ENCODE measurements around the gene PGM2L1. TPM values are rescaled to one million over a fixed set of nuclear protein-coding genes. Genes with fewer than 3 reads are reported as not detected.

PGM2L1 gene
- total RNA-seq, 3 donors from 2014 or later, result 2.1 to 13.5 (median 6.6) TPM

DNA sequence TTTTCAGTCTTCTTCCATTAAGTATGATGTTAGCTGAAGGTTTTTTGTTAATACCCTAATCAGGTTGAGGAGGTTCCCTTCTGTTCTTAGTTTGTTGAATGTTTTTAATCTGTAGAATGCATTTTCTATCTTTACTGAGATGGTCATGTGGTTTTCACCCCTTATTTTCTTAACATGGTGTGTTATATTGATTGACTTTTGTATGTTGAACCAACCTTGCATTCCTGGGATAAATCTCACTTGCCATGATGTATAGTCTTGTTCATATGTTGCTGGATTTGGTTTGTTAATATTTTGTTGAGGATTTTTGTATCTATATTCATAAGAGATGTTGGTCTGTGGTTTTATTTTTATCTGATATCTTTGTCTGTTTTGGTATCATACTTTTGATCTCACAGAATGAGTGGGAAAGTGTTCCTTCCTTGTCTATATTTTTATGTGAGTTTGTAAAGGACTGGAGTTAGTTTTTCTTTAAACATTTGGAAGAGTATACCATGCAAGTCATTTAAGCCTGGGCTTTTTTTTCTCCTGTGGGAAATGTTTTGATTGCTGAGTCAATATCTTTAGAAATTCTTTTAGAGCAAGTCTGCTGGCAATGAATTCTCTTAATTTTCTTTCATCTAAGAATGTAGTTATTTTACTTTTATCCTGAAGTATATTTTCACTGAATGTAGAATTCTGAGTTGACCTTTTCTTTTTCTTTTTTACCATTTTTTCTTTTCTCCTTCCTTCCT, 81.3 kb downstream of the PGM2L1 start:
- Histone ChIP-seq H3K27ac (no peak overlapping the region), H3K36me3 (no peaks in the 10 kb centered on the region), H3K4me1 (no peaks in the 10 kb centered on the region), H3K27me3 (no peaks in the 10 kb centered on the region), H3K9me3 (peaks cover 0 to 20% of the 10 kb centered on the region in 2 donors), H3K4me3 (no peak overlapping the region)
- TF ChIP-seq, protein P1, sequence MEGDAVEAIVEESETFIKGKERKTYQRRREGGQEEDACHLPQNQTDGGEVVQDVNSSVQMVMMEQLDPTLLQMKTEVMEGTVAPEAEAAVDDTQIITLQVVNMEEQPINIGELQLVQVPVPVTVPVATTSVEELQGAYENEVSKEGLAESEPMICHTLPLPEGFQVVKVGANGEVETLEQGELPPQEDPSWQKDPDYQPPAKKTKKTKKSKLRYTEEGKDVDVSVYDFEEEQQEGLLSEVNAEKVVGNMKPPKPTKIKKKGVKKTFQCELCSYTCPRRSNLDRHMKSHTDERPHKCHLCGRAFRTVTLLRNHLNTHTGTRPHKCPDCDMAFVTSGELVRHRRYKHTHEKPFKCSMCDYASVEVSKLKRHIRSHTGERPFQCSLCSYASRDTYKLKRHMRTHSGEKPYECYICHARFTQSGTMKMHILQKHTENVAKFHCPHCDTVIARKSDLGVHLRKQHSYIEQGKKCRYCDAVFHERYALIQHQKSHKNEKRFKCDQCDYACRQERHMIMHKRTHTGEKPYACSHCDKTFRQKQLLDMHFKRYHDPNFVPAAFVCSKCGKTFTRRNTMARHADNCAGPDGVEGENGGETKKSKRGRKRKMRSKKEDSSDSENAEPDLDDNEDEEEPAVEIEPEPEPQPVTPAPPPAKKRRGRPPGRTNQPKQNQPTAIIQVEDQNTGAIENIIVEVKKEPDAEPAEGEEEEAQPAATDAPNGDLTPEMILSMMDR (IDR thresholded peaks at IDR 0.05), result no peak
- no peak for TF ChIP-seq POLR2AphosphoS5 (IDR thresholded peaks at IDR 0.05)
- no peak for TF ChIP-seq POLR2A (IDR thresholded peaks at IDR 0.05)
- no peak for DNase-seq (ENCODE audit: low spot score in 2 of 2)
- intact Hi-C loops (cut with DNase I; ENCODE audit: low total_unique reads), result no loop called here

- Histone ChIP-seq H3K36me3 (no peaks in the 10 kb centered on the region), H3K27ac (no peak overlapping the region), H3K9me3 (peaks cover 0 to 17% of the 10 kb centered on the region in 2 donors), H3K4me1 (no peaks in the 10 kb centered on the region), H3K4me3 (no peak overlapping the region), H3K27me3 (peaks cover 0 to 3% of the 10 kb centered on the region in 2 donors)
- DNase-seq (ENCODE audit: low spot score in 2 of 2), result no peak
- intact Hi-C loops (cut with DNase I; ENCODE audit: low total_unique reads), result no loop called here
- TF ChIP-seq, protein P1 (IDR thresholded peaks at IDR 0.05), result no peak
- TF ChIP-seq POLR2A (IDR thresholded peaks at IDR 0.05), result no peak
- no peak for TF ChIP-seq POLR2AphosphoS5 (IDR thresholded peaks at IDR 0.05)
Observed at GRCh38 chr11:74312326-74312725, 85.9 kb downstream of the PGM2L1 start.

DNA sequence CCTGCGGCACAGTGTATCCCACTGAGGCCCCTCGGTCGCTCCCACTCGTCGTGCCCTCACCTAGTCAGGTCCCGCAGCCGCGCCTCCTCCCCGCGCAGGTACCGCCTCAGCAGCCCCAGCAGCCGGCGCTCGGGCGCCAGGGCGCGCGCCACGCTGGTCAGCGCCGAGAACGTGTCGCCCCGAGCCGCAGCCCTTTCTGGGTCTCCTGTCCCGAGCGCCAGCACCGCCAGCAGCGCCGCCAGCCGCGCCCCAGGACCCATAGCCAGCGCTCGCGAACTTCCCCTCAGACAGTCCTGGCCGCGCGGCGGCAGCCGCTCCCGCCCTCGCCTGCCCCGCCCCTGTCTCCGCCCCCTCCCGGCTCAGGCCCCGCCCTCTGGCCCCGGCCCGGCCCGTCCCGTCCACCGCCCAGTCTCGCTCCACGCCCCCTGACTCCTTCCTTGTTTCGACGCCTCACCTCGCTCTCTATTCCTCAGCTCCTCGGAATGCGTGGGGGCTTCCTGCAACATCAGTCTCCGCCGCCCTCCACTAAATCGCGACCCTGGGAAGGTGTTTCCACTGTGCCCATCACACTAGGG, 86.8 kb downstream of the PGM2L1 start, which contains the start of gene P4HA3:
TSS of gene P4HA3 (minus strand) at position 289 of the 575 bp plus-strand sequence. CDS start at position 260, 29 bp downstream.
- no peaks in the 10 kb centered on the region for H3K4me1 ChIP-seq
- no peak for DNase-seq (ENCODE audit: low spot score in 2 of 2)
- intact Hi-C loops (cut with DNase I; ENCODE audit: low total_unique reads), result no loop called here
- TF ChIP-seq POLR2AphosphoS5 (IDR thresholded peaks at IDR 0.05) (no peak), POLR2A (IDR thresholded peaks at IDR 0.05) (no peak)
- TF ChIP-seq, protein P1 (IDR thresholded peaks at IDR 0.05), result no peak
- H3K27ac ChIP-seq, result no peak within 1 kb of the TSS
- H3K9me3 ChIP-seq, result peaks cover 0 to 8% of the 10 kb centered on the region in 2 donors
- H3K27me3 ChIP-seq, result peaks cover 0 to 3% of the 10 kb centered on the region in 2 donors
- peak within 1 kb of the TSS; percentile 52 to 59 (median 53) for H3K4me3 ChIP-seq
- no peaks in the 10 kb centered on the region for H3K36me3 ChIP-seq

- Histone ChIP-seq H3K27me3 (peaks cover 0 to 3% of the 10 kb centered on the region in 2 donors), H3K4me3 (peak overlapping the region; percentile 52 to 59 (median 53)), H3K27ac (no peak overlapping the region)
Observed at GRCh38 chr11:74310857-74311256, 87.4 kb downstream of the PGM2L1 start.

More at GRCh38 chr11:74310857-74311256, 87.4 kb downstream of the PGM2L1 start:
- intact Hi-C loops (cut with DNase I; ENCODE audit: low total_unique reads), result no loop called here
- TF ChIP-seq POLR2AphosphoS5 (IDR thresholded peaks at IDR 0.05) (no peak), POLR2A (IDR thresholded peaks at IDR 0.05) (no peak)
- TF ChIP-seq, protein P1 (IDR thresholded peaks at IDR 0.05), result no peak
- no peaks in the 10 kb centered on the region for H3K36me3 ChIP-seq
- DNase-seq (ENCODE audit: low spot score in 2 of 2), result no peak
- peaks cover 0 to 6% of the 10 kb centered on the region in 2 donors for H3K9me3 ChIP-seq
- no peaks in the 10 kb centered on the region for H3K4me1 ChIP-seq
